Neuron (in vitro differentiated cells): ENCODE measurements around the gene NACC2.

Source experiments
- H2AFZ ChIP-seq: one replicate; pipeline ENCODE4 v1.6.1; 2013; ENCODE audit warnings: low read depth, mild to moderate bottlenecking, inconsistent platforms, low read length, moderate library complexity
- H3K27me3 ChIP-seq: one replicate; pipeline ENCODE4 v1.6.1; 2013; ENCODE audit warnings: low read length; ENCODE audit not compliant: insufficient read depth
- H3K36me3 ChIP-seq: one replicate; pipeline ENCODE4 v1.6.1; 2013; ENCODE audit warnings: low read length; ENCODE audit not compliant: insufficient read depth
- H3K4me1 ChIP-seq: one replicate; pipeline ENCODE4 v1.6.1; 2013; ENCODE audit warnings: low read length; ENCODE audit not compliant: insufficient read depth
- H3K4me3 ChIP-seq: 2 replicates; pipeline ENCODE4 v1.5.1; 2013; ENCODE audit warnings: mild to moderate bottlenecking, low read length, moderate library complexity
- H3K9me3 ChIP-seq: one replicate; pipeline ENCODE4 v1.6.1; 2013; ENCODE audit warnings: low read length

The NACC2 gene

GRCh38 chr9:136054146-136054545, 40.9 kb downstream of the NACC2 start:
- Histone ChIP-seq H3K4me3 (no peak overlapping the region), H2AFZ (no peak overlapping the region), H3K27me3 (no peaks in the 10 kb centered on the region), H3K36me3 (peaks cover 3% of the 10 kb centered on the region), H3K4me1 (peaks cover 48% of the 10 kb centered on the region), H3K9me3 (no peaks in the 10 kb centered on the region)

GRCh38 chr9:136053757-136054142, 41.3 kb downstream of the NACC2 start:
- H3K4me1 ChIP-seq, result peaks cover 48% of the 10 kb centered on the region
- peaks cover 5% of the 10 kb centered on the region for H3K36me3 ChIP-seq
- H3K9me3 ChIP-seq, result no peaks in the 10 kb centered on the region
- no peak overlapping the region for H3K4me3 ChIP-seq
- H2AFZ ChIP-seq, result no peak overlapping the region
- no peaks in the 10 kb centered on the region for H3K27me3 ChIP-seq

GRCh38 chr9:136052991-136053756, 41.9 kb downstream of the NACC2 start:
- peak overlapping the region; percentile 56 for H3K4me3 ChIP-seq
- peaks cover 7% of the 10 kb centered on the region for H3K36me3 ChIP-seq
- H3K4me1 ChIP-seq, result peaks cover 44% of the 10 kb centered on the region
- no peak overlapping the region for H2AFZ ChIP-seq
- H3K9me3 ChIP-seq, result no peaks in the 10 kb centered on the region
- H3K27me3 ChIP-seq, result no peaks in the 10 kb centered on the region

GRCh38 chr9:136052472-136052880, 42.6 kb downstream of the NACC2 start:
- Histone ChIP-seq H3K4me3 (peak overlapping the region; percentile 56), H3K9me3 (no peaks in the 10 kb centered on the region), H3K36me3 (peaks cover 7% of the 10 kb centered on the region), H2AFZ (no peak overlapping the region), H3K4me1 (peaks cover 37% of the 10 kb centered on the region), H3K27me3 (no peaks in the 10 kb centered on the region)

- peak overlapping the region; percentile 56 for H3K4me3 ChIP-seq
- no peaks in the 10 kb centered on the region for H3K27me3 ChIP-seq
- H3K4me1 ChIP-seq, result peaks cover 33% of the 10 kb centered on the region
- H3K36me3 ChIP-seq, result peaks cover 7% of the 10 kb centered on the region
- peak overlapping the region; percentile 43 for H2AFZ ChIP-seq
- H3K9me3 ChIP-seq, result no peaks in the 10 kb centered on the region
Measured at GRCh38 chr9:136051837-136052471, 43.1 kb downstream of the NACC2 start.

- no peaks in the 10 kb centered on the region for H3K27me3 ChIP-seq
- no peaks in the 10 kb centered on the region for H3K9me3 ChIP-seq
- H3K4me1 ChIP-seq, result peaks cover 29% of the 10 kb centered on the region
- H3K4me3 ChIP-seq, result peak overlapping the region; percentile 56
- H2AFZ ChIP-seq, result peak overlapping the region; percentile 43
- H3K36me3 ChIP-seq, result peaks cover 7% of the 10 kb centered on the region
Measured at GRCh38 chr9:136051453-136051836, 43.6 kb downstream of the NACC2 start.

GRCh38 chr9:136050701-136051452, 44.2 kb downstream of the NACC2 start:
- Histone ChIP-seq H3K36me3 (peaks cover 7% of the 10 kb centered on the region), H3K4me1 (peaks cover 29% of the 10 kb centered on the region), H3K9me3 (no peaks in the 10 kb centered on the region), H3K4me3 (peak overlapping the region; percentile 56), H2AFZ (peak overlapping the region; percentile 43), H3K27me3 (no peaks in the 10 kb centered on the region)

GRCh38 chr9:136050266-136050700, 44.8 kb downstream of the NACC2 start:
- Histone ChIP-seq H3K36me3 (peaks cover 7% of the 10 kb centered on the region), H3K4me3 (no peak overlapping the region), H2AFZ (no peak overlapping the region), H3K27me3 (no peaks in the 10 kb centered on the region), H3K9me3 (no peaks in the 10 kb centered on the region), H3K4me1 (peaks cover 29% of the 10 kb centered on the region)

GRCh38 chr9:136049491-136050265, 45.4 kb downstream of the NACC2 start:
- Histone ChIP-seq H3K36me3 (peaks cover 7% of the 10 kb centered on the region), H3K4me1 (peaks cover 29% of the 10 kb centered on the region), H3K9me3 (no peaks in the 10 kb centered on the region), H3K4me3 (no peak overlapping the region), H2AFZ (no peak overlapping the region), H3K27me3 (no peaks in the 10 kb centered on the region)

GRCh38 chr9:136048560-136049411, 46.3 kb downstream of the NACC2 start:
- H3K4me3 ChIP-seq, result no peak overlapping the region
- H3K4me1 ChIP-seq, result peaks cover 22% of the 10 kb centered on the region
- H3K36me3 ChIP-seq, result peaks cover 7% of the 10 kb centered on the region
- no peaks in the 10 kb centered on the region for H3K27me3 ChIP-seq
- H3K9me3 ChIP-seq, result no peaks in the 10 kb centered on the region
- no peak overlapping the region for H2AFZ ChIP-seq

GRCh38 chr9:136047775-136048559, 47.1 kb downstream of the NACC2 start:
- Histone ChIP-seq H3K27me3 (no peaks in the 10 kb centered on the region), H3K4me1 (peaks cover 14% of the 10 kb centered on the region), H3K4me3 (no peak overlapping the region), H3K9me3 (no peaks in the 10 kb centered on the region), H3K36me3 (peaks cover 7% of the 10 kb centered on the region), H2AFZ (no peak overlapping the region)
